ENCODE measurements around the gene CPLANE2.
"Not testable (repeated sequence)": the region's sequence is repeated elsewhere in the genome, so short reads cannot be mapped to it uniquely, and the experiment has no call there.

CPLANE2 gene

GRCh38 chr1:16254263-16254928 lies 17.4 kb upstream of the CPLANE2 start:
- Mint-ChIP-seq H3K27me3 (no peaks in the 10 kb centered on the region), H3K4me3 (no peak overlapping the region), H3K27ac (no peak overlapping the region), H3K4me1 (peaks cover 13% of the 10 kb centered on the region), H3K9me3 (no peaks in the 10 kb centered on the region), H3K36me3 (peaks cover 33% of the 10 kb centered on the region)
- no peak for DNase-seq
- CTCF ChIA-PET = interaction anchor here (1.4 kb wide), 1 partner anchor 10 kb away, joined by 10 read pairs; no protein-coding TSS in a partner anchor

- Mint-ChIP-seq H3K36me3 (peaks cover 35% of the 10 kb centered on the region), H3K4me3 (no peak overlapping the region), H3K9me3 (no peaks in the 10 kb centered on the region), H3K4me1 (peaks cover 23% of the 10 kb centered on the region), H3K27ac (no peak overlapping the region), H3K27me3 (no peaks in the 10 kb centered on the region)
- CTCF ChIA-PET = interaction anchor here (1.4 kb wide), 1 partner anchor 9 kb away, joined by 10 read pairs; no protein-coding TSS in a partner anchor
- no peak for DNase-seq
These were observed 16.4 kb upstream of the CPLANE2 start for GRCh38 chr1:16253332-16253922.

- Mint-ChIP-seq H3K9me3 (no peaks in the 10 kb centered on the region), H3K27ac (peak overlapping the region; percentile 8), H3K4me1 (peaks cover 23% of the 10 kb centered on the region), H3K27me3 (no peaks in the 10 kb centered on the region), H3K36me3 (peaks cover 35% of the 10 kb centered on the region), H3K4me3 (no peak overlapping the region)
- CTCF ChIA-PET = no interaction called here
- no peak for DNase-seq
These were observed 15.9 kb upstream of the CPLANE2 start for GRCh38 chr1:16252912-16253311.

GRCh38 chr1:16251381-16251780 lies 14.4 kb upstream of the CPLANE2 start:
- H3K4me3 Mint-ChIP-seq = no peak overlapping the region
- CTCF ChIA-PET = no interaction called here
- peaks cover 38% of the 10 kb centered on the region for H3K36me3 Mint-ChIP-seq
- no peaks in the 10 kb centered on the region for H3K27me3 Mint-ChIP-seq
- no peak overlapping the region for H3K27ac Mint-ChIP-seq
- H3K9me3 Mint-ChIP-seq = no peaks in the 10 kb centered on the region
- DNase-seq = no peak
- peaks cover 23% of the 10 kb centered on the region for H3K4me1 Mint-ChIP-seq

DNA sequence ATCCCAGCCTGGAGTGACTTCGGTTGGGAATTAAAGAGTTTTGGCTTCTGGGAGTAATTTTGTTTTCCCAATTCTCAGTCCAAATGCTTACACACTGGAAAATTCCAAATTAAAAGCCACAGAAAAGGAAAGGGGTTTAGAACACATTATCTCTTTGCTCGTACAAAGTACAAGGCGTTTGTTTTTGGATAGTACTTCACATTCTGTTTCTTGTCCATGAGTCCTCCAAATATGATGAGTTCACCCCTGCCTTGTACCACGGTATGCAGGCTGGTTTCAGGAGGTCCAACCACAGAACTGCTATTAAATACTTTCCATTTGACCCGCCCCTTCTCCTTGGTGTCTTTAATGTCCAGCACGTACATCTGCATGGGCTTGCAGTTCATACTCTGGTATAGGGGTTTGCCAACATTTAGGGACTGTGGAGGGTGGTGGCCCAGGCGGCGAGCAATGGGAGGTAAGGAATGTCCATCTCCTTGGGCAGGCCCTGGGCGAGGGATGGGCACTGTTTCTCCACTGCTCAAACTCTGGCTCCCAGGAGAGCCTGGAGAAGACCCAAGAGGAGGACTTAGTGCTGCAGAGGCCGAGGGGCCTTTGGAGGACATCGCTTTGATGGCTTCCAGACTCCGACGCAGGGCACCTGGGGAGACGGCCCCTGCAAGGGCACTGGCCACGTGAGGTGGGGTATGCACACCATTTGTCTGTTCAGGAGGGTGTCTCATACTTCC lies 13.7 kb upstream of the CPLANE2 start:
- CTCF ChIA-PET = no interaction called here
- Mint-ChIP-seq H3K4me1 (peaks cover 23% of the 10 kb centered on the region), H3K27ac (no peak overlapping the region), H3K9me3 (no peaks in the 10 kb centered on the region), H3K36me3 (peaks cover 35% of the 10 kb centered on the region), H3K4me3 (no peak overlapping the region), H3K27me3 (no peaks in the 10 kb centered on the region)
- DNase-seq = no peak

GRCh38 chr1:16249596-16250241 lies 12.7 kb upstream of the CPLANE2 start:
- peak overlapping the region; percentile 58 for H3K27ac Mint-ChIP-seq
- H3K4me1 Mint-ChIP-seq = peaks cover 21% of the 10 kb centered on the region
- no peaks in the 10 kb centered on the region for H3K27me3 Mint-ChIP-seq
- no peak overlapping the region for H3K4me3 Mint-ChIP-seq
- no peaks in the 10 kb centered on the region for H3K9me3 Mint-ChIP-seq
- CTCF ChIA-PET = interaction anchor here (1.9 kb wide), 1 partner anchor 170 kb away, joined by 10 read pairs; no protein-coding TSS in a partner anchor
- H3K36me3 Mint-ChIP-seq = peaks cover 28% of the 10 kb centered on the region
- no peak for DNase-seq

- peaks cover 22% of the 10 kb centered on the region for H3K4me1 Mint-ChIP-seq
These were observed 11.9 kb upstream of the CPLANE2 start for GRCh38 chr1:16248603-16249516.

DNA sequence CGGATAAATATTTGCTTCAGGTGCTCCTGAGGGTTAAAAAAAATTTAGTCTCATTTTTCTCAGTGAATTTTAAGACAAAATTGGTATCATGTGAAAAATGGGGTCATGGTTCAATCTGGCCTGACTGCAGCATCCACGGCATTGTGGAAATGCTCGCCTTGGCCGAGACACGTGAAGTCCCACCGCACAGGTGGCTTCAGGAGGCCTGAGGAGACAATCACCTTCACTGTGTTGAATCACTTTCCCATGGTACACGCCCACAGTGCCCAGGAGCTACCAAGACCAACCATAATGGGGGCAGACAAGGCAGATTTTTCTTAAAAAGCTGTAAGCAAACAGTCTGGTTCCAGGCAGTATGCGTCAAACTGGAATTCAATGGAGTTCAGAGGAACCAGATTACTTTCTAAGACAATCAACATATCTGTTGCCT lies 11.0 kb upstream of the CPLANE2 start:
- CTCF ChIA-PET = interaction anchor here (0.8 to 2.0 kb wide), 10 partner anchors 13 to 456 kb away, joined by 3 to 12 read pairs (median 4); partner anchors contain the start of gene FAM131C
- Mint-ChIP-seq H3K4me1 (peaks cover 22% of the 10 kb centered on the region), H3K9me3 (no peaks in the 10 kb centered on the region), H3K36me3 (peaks cover 25% of the 10 kb centered on the region), H3K27ac (no peak overlapping the region), H3K4me3 (no peak overlapping the region), H3K27me3 (no peaks in the 10 kb centered on the region)
- DNase-seq = no peak

More at GRCh38 chr1:16248603-16249516, 11.9 kb upstream of the CPLANE2 start:
- Mint-ChIP-seq H3K9me3 (no peaks in the 10 kb centered on the region), H3K4me3 (no peak overlapping the region), H3K27ac (no peak overlapping the region), H3K36me3 (peaks cover 25% of the 10 kb centered on the region), H3K27me3 (no peaks in the 10 kb centered on the region)
- CTCF ChIA-PET = interaction anchor here (1.0 to 2.0 kb wide), 8 partner anchors 14 to 457 kb away, joined by 3 to 12 read pairs (median 5); partner anchors contain the start of gene FAM131C
- DNase-seq = no peak

- Mint-ChIP-seq H3K9me3 (no peaks in the 10 kb centered on the region), H3K36me3 (peaks cover 21% of the 10 kb centered on the region), H3K4me1 (peaks cover 22% of the 10 kb centered on the region), H3K27me3 (no peaks in the 10 kb centered on the region), H3K27ac (no peak overlapping the region), H3K4me3 (no peak overlapping the region)
- CTCF ChIA-PET = interaction anchor here (0.8 to 2.0 kb wide), 8 partner anchors 12 to 456 kb away, joined by 3 to 12 read pairs (median 4); partner anchors contain the start of gene FAM131C
- DNase-seq = no peak
These were observed 10.5 kb upstream of the CPLANE2 start for GRCh38 chr1:16247441-16247840.

DNA sequence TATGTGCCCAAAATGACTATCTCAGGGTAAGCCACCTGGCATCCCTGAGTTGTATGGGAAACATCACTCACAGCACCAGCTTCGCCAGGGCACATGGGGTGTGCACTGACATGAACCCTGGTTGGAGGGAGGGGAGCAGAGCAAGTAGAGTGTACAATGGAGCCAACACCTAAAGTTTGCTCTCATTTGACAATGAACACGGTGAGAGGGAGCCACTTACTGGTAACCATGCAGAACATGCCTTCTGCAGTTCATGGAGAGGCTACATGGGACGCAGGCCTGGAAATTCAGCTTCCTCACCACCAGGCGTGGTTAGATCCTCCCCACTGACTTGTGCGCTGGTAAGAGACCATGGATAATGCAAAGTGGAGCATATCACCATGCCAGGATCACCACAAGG lies 10.0 kb upstream of the CPLANE2 start:
- Mint-ChIP-seq H3K27ac (no peak overlapping the region), H3K9me3 (no peaks in the 10 kb centered on the region), H3K27me3 (no peaks in the 10 kb centered on the region), H3K36me3 (peaks cover 18% of the 10 kb centered on the region), H3K4me1 (peaks cover 22% of the 10 kb centered on the region), H3K4me3 (no peak overlapping the region)
- DNase-seq = no peak
- CTCF ChIA-PET = interaction anchor here (1.0 to 2.0 kb wide), 2 partner anchors 116 to 168 kb away, joined by 5 to 12 read pairs; no protein-coding TSS in a partner anchor

- H3K4me3 Mint-ChIP-seq, H3K27me3 Mint-ChIP-seq, DNase-seq, H3K9me3 Mint-ChIP-seq, H3K27ac Mint-ChIP-seq: not testable (repeated sequence)
- peaks cover 13% of the 10 kb centered on the region for H3K36me3 Mint-ChIP-seq
- CTCF ChIA-PET = interaction anchor here (0.9 to 5.5 kb wide), 6 partner anchors 10 to 167 kb away, joined by 3 to 53 read pairs (median 15); no protein-coding TSS in a partner anchor
- H3K4me1 Mint-ChIP-seq = peaks cover 22% of the 10 kb centered on the region
These were observed 9.3 kb upstream of the CPLANE2 start for GRCh38 chr1:16246239-16246638.

DNA sequence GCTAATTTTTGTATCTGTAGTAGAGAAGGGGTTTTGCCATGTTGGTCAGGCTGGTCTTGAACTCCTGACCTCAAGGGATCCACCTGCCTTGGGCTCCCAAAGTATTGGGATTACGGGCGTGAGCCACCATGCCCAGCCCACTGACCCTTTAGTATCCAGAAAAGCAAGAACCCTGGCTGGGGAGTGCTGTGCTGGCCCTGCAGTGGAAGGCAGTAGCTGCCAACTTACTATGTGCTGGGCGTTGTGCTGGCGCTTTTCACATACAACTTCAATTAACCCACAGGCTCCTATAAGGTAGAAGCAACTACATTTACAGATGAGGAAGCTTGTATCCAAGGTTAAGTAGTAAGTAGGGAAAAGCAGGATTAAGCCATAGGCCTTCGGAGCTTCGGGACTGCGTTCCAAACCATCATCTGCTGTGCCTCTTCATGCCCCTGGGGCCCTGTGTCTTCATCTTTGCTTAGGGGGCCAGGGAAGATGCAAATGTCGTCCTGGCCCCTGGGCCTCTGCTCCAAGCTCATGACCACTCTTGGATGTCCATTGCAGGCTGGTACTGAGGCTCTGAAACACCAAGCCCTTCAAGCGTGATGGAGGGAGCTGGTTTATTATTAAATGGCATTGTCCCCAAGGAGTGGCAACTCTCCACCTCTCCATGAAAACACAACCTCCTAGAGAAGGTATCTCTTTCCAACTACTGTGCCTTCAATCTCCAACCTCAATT lies 8.7 kb upstream of the CPLANE2 start:
- Mint-ChIP-seq H3K9me3 (no peaks in the 10 kb centered on the region), H3K4me3 (no peak overlapping the region)
- no peak for DNase-seq

More for the DNA sequence above, 8.7 kb upstream of the CPLANE2 start:
- peaks cover 22% of the 10 kb centered on the region for H3K4me1 Mint-ChIP-seq
- peaks cover 13% of the 10 kb centered on the region for H3K36me3 Mint-ChIP-seq
- H3K27ac Mint-ChIP-seq = no peak overlapping the region
- CTCF ChIA-PET = interaction anchor here (0.9 to 5.5 kb wide), 9 partner anchors 8 to 167 kb away, joined by 3 to 53 read pairs (median 9); partner anchors contain the start of gene ARHGEF19
- H3K27me3 Mint-ChIP-seq = no peaks in the 10 kb centered on the region

Measured in activated naive CD4-positive, alpha-beta T cell treated with anti-CD3 and anti-CD28 coated beads, Interleukin-2, amount 10 ng/mL, durations not matched to agents 7 days and 5 days (primary cell).